OCI-LY3 (cell line): ENCODE results near the gene ANO4.

ENCODE experiments used
- CTCF ChIP-seq: fragments of 200-600, 300-600 bp; sonication (generic); IDR thresholded peaks from 2 replicates; pipeline ENCODE4 v1.5.1; 2014; ENCODE audit warnings: antibody characterized with exemption, low read length, low read depth
- EZH2phosphoT487 ChIP-seq: fragments of 200-600 bp; shearing (Covaris generic); IDR thresholded peaks from 2 replicates; pipeline ENCODE4 v1.6.1; 2018; ENCODE audit warnings: antibody characterized with exemption, mixed run types, low read depth

GRCh38 chr12:101051151-101051550, 256.6 kb downstream of the ANO4 start:
- TF ChIP-seq CTCF (no peak), EZH2phosphoT487 (no peak)
